Transverse colon (tissue), 4 donors: ENCODE measurements around the gene ADCY1. TPM values are rescaled to one million over a fixed set of nuclear protein-coding genes. Genes with fewer than 3 reads are reported as not detected.

Experiments used
- DNase-seq: peaks from one replicate; pipeline ENCODE4 v3.0.0-alpha.2; 2019
- H3K27ac ChIP-seq, 4 donors: fragments of 200-600 bp; sonication (generic); 2 replicates each; pipeline ENCODE4 v1.5.1; 2016 to 2018; ENCODE audit warnings: inconsistent platforms in 4 of 4
- H3K27me3 ChIP-seq: fragments of 200-600 bp; sonication (generic); 2 replicates; pipeline ENCODE4 v1.5.1; 2017; ENCODE audit warnings: inconsistent platforms
- H3K36me3 ChIP-seq, 4 donors: fragments of 200-600 bp; sonication (generic); 2 replicates each; pipeline ENCODE4 v1.5.1; 2017 to 2019; ENCODE audit warnings: inconsistent platforms in 4 of 4
- H3K4me1 ChIP-seq, 4 donors: fragments of 200-600 bp; sonication (generic); 2 replicates each; pipeline ENCODE4 v1.5.1; 2017 to 2020; ENCODE audit warnings: inconsistent platforms in 4 of 4
- H3K4me3 ChIP-seq, 4 donors: fragments of 200-600 bp; sonication (generic); 1 replicate in 1 of 4; 2 replicates in 3 of 4; pipeline versions ENCODE4 v1.5.1 to v1.6.1; 2017 to 2019; ENCODE audit warnings: inconsistent platforms in 4 of 4
- H3K9me3 ChIP-seq, 2 donors: fragments of 200-600 bp; sonication (generic); 2 replicates each; pipeline ENCODE4 v1.5.1; 2017 to 2019; ENCODE audit warnings: inconsistent platforms in 2 of 2
- CTCF ChIP-seq, 5 experiments: fragments of 200-600 bp in 3 of 5; fragments of 450-650 bp in 2 of 5; sonication (generic) in 3 of 5; IDR thresholded peaks; 1 replicate in 2 of 5; 2 replicates in 3 of 5; pipeline ENCODE4 v1.5.1; 2016 to 2017; ENCODE audit warnings: antibody characterized with exemption in 5 of 5, inconsistent platforms in 3 of 5, mild to moderate bottlenecking in 2 of 5, moderate library complexity in 1 of 5
- EP300 ChIP-seq: sonication (generic); formaldehyde crosslinking; IDR thresholded peaks from one replicate; pipeline ENCODE4 v1.6.1; 2017; ENCODE audit warnings: antibody characterized with exemption, low read depth
- POLR2A ChIP-seq: fragments of 450-650 bp; IDR thresholded peaks from one replicate; pipeline ENCODE4 v1.6.1; 2016; ENCODE audit warnings: antibody characterized with exemption, mild to moderate bottlenecking, moderate library complexity
- POLR2AphosphoS5 ChIP-seq, 3 donors: sonication (generic); formaldehyde crosslinking; IDR thresholded peaks; one replicate each; pipeline ENCODE4 v1.6.1; 2016; ENCODE audit warnings: antibody characterized with exemption in 3 of 3
- WGBS, 2 donors: methylation state at CpG; one replicate each; pipeline ENCODE4 v1.1.5; 2018; ENCODE audit warnings: low coverage in 1 of 2; 5-methylcytosine and 5-hydroxymethylcytosine counted together
- in situ Hi-C, 4 donors: fragments of 200-750 bp; cut with MboI; loops; one replicate each; pipeline versions ENCODE4 v1.15.0 to v1.15.1; 2017; ENCODE audit warnings: low sequenced_read_pairs in 3 of 4, low pct_ligation_motif_present in 1 of 4, low pct_unique_long_range_greater_than_20kb in 1 of 4
- intact Hi-C: fragments of 100-400 bp; cut with DNase I; formaldehyde crosslinking; loops from one replicate; pipeline ENCODE4 v1.15.1; 2023; ENCODE audit warnings: low total_unique reads
- total RNA-seq, 4 donors: library from RNA; depleted of rRNA; stranded (reverse); fragments of >200 nt; gene quantifications; one replicate each; pipeline ENCODE4 v1.1.0, GENCODE V29; 2016

Gene ADCY1
- total RNA-seq, 4 donors from 2014 or later: 0.16 to 0.41 TPM; not detected in 2

- DNase-seq: no peak
- no peaks in the 10 kb centered on the region for H3K27me3 ChIP-seq
- intact Hi-C loops (no loop called here), in situ Hi-C loops (no loop called here)
- no peak overlapping the region for H3K4me3 ChIP-seq
- H3K36me3 ChIP-seq: no peaks in the 10 kb centered on the region
- 43 to 62% methylated on average over 3 of the region's 3 CpGs for WGBS, 2 donors
- TF ChIP-seq CTCF (IDR thresholded peaks at IDR 0.05): no peak
- no peak for TF ChIP-seq POLR2AphosphoS5 (IDR thresholded peaks at IDR 0.05)
- TF ChIP-seq EP300: no peak
- TF ChIP-seq POLR2A: no peak
- H3K4me1 ChIP-seq: no peaks in the 10 kb centered on the region
- no peak overlapping the region for H3K27ac ChIP-seq
- H3K9me3 ChIP-seq: peaks cover 4 to 15% of the 10 kb centered on the region in 2 donors
Observed at GRCh38 chr7:45610660-45611299, 36.6 kb downstream of the ADCY1 start.

GRCh38 chr7:45617166-45617565 is 43.0 kb downstream of the ADCY1 start:
- Histone ChIP-seq H3K27ac (no peak overlapping the region), H3K4me1 (no peaks in the 10 kb centered on the region), H3K4me3 (no peak overlapping the region), H3K27me3 (no peaks in the 10 kb centered on the region), H3K9me3 (peaks cover 13 to 27% of the 10 kb centered on the region in 2 donors), H3K36me3 (no peaks in the 10 kb centered on the region)
- no peak for TF ChIP-seq POLR2AphosphoS5 (IDR thresholded peaks at IDR 0.05)
- no peak for TF ChIP-seq CTCF (IDR thresholded peaks at IDR 0.05)
- no peak for TF ChIP-seq EP300
- TF ChIP-seq POLR2A: no peak
- no peak for DNase-seq
- WGBS, 2 donors: 76% methylated on average over 3 of the region's 3 CpGs; no CpG with 5 or more reads in 1 of the 2 donors
- in situ Hi-C loops: no loop called here
- intact Hi-C loops: no loop called here

GRCh38 chr7:45622058-45622457 is 47.9 kb downstream of the ADCY1 start:
- in situ Hi-C loops: no loop called here

GRCh38 chr7:45623157-45623556 is 49.0 kb downstream of the ADCY1 start:
- intact Hi-C loops: no loop called here
- TF ChIP-seq POLR2A: no peak
- TF ChIP-seq POLR2AphosphoS5 (IDR thresholded peaks at IDR 0.05): no peak
- TF ChIP-seq EP300: no peak
- no peak for TF ChIP-seq CTCF (IDR thresholded peaks at IDR 0.05)

More at GRCh38 chr7:45622058-45622457, 47.9 kb downstream of the ADCY1 start:
- WGBS, 2 donors: 77 to 100% methylated on average over 3 to 9 of the region's 9 CpGs
- Histone ChIP-seq H3K9me3 (peaks cover under 1 to 4% of the 10 kb centered on the region in 2 donors), H3K27me3 (no peaks in the 10 kb centered on the region), H3K36me3 (no peaks in the 10 kb centered on the region), H3K27ac (no peak overlapping the region), H3K4me3 (no peak overlapping the region), H3K4me1 (peaks cover 0 to 7% (median 2%) of the 10 kb centered on the region in 4 donors)
- DNase-seq: no peak
- TF ChIP-seq EP300 (no peak), POLR2A (no peak), POLR2AphosphoS5 (IDR thresholded peaks at IDR 0.05) (no peak), CTCF (IDR thresholded peaks at IDR 0.05) (no peak)
- intact Hi-C loops: no loop called here

More at GRCh38 chr7:45623157-45623556, 49.0 kb downstream of the ADCY1 start:
- DNase-seq: no peak
- Histone ChIP-seq H3K36me3 (no peaks in the 10 kb centered on the region), H3K27ac (no peak overlapping the region), H3K4me3 (no peak overlapping the region), H3K27me3 (no peaks in the 10 kb centered on the region), H3K4me1 (peaks cover 0 to 7% (median 2%) of the 10 kb centered on the region in 4 donors), H3K9me3 (peaks cover 0 to 3% of the 10 kb centered on the region in 2 donors)
- in situ Hi-C loops: no loop called here
- 86 to 90% methylated on average over 2 to 7 of the region's 7 CpGs for WGBS, 2 donors
